MM.1S (cell line): ENCODE results near the gene CNOT10.

Experiments
- CTCF ChIP-seq: fragments of 300-600 bp; sonication (generic); IDR thresholded peaks from 2 replicates; pipeline ENCODE4 v1.5.1; 2016; ENCODE audit warnings: antibody characterized with exemption, low read length, mixed read lengths
- EZH2 ChIP-seq: fragments of 300-600 bp; sonication (generic); optimal IDR thresholded peaks from 2 replicates; pipeline ENCODE3; 2017; ENCODE audit warnings: low read depth, mild to moderate bottlenecking, antibody characterized with exemption, low read length, mixed read lengths

- TF ChIP-seq CTCF (no peak), EZH2 (no peak)
Measured at GRCh38 chr3:32743934-32744333, 58.9 kb downstream of the CNOT10 start.
